A673 (cell line): ENCODE data around the gene GSG1L.

ENCODE experiments used
- EZH2 ChIP-seq: fragments of 200-600 bp; sonication (generic); IDR thresholded peaks from 2 replicates; pipeline ENCODE4 v1.6.1; 2017; ENCODE audit warnings: borderline replicate concordance, low read depth, mild to moderate bottlenecking, mixed read lengths, antibody characterized with exemption, low read length; ENCODE audit not compliant: poor library complexity, severe bottlenecking
- TF ChIP-seq, protein P1 (sequence below): fragments of 300-800, 200-600 bp; sonication (generic); conservative IDR thresholded peaks from 2 replicates; pipeline ENCODE4 v1.5.1; 2017; ENCODE audit warnings: low read depth, mild to moderate bottlenecking, antibody characterized with exemption, low read length, moderate library complexity, mixed read lengths

DNA sequence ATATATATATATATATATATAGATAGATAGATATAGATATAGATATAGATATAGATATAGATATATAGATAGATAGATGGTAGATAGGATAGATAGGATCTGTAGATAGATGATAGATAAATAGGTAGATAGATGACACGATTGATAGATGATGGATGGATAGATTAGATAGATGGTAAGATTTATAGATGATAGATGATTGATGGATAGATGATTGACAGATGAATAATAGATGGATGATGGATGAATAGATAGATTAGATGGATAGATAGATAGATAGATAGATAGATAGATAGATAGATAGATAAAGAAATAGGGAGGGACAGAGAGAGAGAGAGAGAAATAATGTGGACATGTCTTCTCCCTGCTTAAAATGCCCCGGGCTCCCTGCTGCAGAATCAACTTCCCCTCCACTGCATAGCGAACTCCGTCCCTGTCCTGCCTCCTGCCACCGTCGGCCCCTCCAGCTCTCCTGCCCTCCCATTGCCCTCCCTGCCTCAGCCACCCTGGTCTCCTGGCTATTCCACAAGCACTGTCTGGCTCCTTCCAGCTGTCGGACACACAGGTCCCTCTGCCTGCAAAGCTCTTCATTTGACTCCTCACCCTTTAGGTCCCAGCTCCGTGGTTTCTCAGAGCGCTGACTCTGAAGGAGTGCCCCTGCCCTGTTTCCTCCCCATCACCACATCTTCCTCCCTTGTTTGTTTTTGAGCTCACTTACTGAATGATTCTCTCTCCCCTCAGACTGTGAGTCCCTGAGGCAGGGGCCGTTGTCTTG, 259.6 kb downstream of the GSG1L start:
- TF ChIP-seq EZH2, result no peak
- TF ChIP-seq, protein P1, sequence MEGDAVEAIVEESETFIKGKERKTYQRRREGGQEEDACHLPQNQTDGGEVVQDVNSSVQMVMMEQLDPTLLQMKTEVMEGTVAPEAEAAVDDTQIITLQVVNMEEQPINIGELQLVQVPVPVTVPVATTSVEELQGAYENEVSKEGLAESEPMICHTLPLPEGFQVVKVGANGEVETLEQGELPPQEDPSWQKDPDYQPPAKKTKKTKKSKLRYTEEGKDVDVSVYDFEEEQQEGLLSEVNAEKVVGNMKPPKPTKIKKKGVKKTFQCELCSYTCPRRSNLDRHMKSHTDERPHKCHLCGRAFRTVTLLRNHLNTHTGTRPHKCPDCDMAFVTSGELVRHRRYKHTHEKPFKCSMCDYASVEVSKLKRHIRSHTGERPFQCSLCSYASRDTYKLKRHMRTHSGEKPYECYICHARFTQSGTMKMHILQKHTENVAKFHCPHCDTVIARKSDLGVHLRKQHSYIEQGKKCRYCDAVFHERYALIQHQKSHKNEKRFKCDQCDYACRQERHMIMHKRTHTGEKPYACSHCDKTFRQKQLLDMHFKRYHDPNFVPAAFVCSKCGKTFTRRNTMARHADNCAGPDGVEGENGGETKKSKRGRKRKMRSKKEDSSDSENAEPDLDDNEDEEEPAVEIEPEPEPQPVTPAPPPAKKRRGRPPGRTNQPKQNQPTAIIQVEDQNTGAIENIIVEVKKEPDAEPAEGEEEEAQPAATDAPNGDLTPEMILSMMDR, result no peak
